Stimulated activated CD8-positive, alpha-beta memory T cell treated with anti-CD3 and anti-CD28 coated beads, Interleukin-2, amount 100 ng/mL, for 48 hours (primary cell): Measurements from ENCODE around the gene CD177.
"Not testable (repeated sequence)": the region's sequence is repeated elsewhere in the genome, so short reads cannot be mapped to it uniquely, and the experiment has no call there.

Experiments used
- DNase-seq, 2 donors: peaks; one replicate each; pipeline ENCODE4 v3.0.0-alpha.2; 2020; ENCODE audit warnings: low read depth in 2 of 2

CD177 gene

GRCh38 chr19:43353606-43354304 lies at the start of gene CD177:
TSS of gene CD177 (plus strand) at chr19:43353686. CDS start at chr19:43353715, 29 bp downstream.
- DNase-seq = no peak

- no peak for DNase-seq
These were observed 47.8 kb upstream of the CD177 start for GRCh38 chr19:43305642-43306041.

- DNase-seq = no peak
These were observed 47.4 kb upstream of the CD177 start for GRCh38 chr19:43306097-43306496.

GRCh38 chr19:43308244-43308815 lies 45.2 kb upstream of the CD177 start:
- no peak for DNase-seq

GRCh38 chr19:43309466-43309865 lies 44.0 kb upstream of the CD177 start:
- DNase-seq = no peak

GRCh38 chr19:43310221-43310620 lies 43.3 kb upstream of the CD177 start:
- no peak for DNase-seq

- no peak for DNase-seq
These were observed 42.2 kb upstream of the CD177 start for GRCh38 chr19:43311256-43311655.

GRCh38 chr19:43311706-43312105 lies 41.8 kb upstream of the CD177 start:
- no peak for DNase-seq

GRCh38 chr19:43313711-43314495 lies 39.6 kb upstream of the CD177 start:
- no peak for DNase-seq

GRCh38 chr19:43315851-43316250 lies 37.6 kb upstream of the CD177 start:
- DNase-seq = no peak

- DNase-seq = no peak
These were observed 36.7 kb upstream of the CD177 start for GRCh38 chr19:43316591-43317319.

GRCh38 chr19:43318203-43318602 lies 35.3 kb upstream of the CD177 start:
- DNase-seq = no peak

- DNase-seq = no peak
These were observed 34.6 kb upstream of the CD177 start for GRCh38 chr19:43318796-43319314.

- no peak for DNase-seq
These were observed 32.9 kb upstream of the CD177 start for GRCh38 chr19:43320546-43320945.

- DNase-seq = not testable (repeated sequence)
These were observed 26.7 kb upstream of the CD177 start for GRCh38 chr19:43326761-43327160.

- DNase-seq = not testable (repeated sequence)
These were observed 24.9 kb upstream of the CD177 start for GRCh38 chr19:43328561-43328960.

GRCh38 chr19:43329049-43329448 lies 24.4 kb upstream of the CD177 start:
- not testable (repeated sequence) for DNase-seq

- DNase-seq = no peak
These were observed 23.5 kb upstream of the CD177 start for GRCh38 chr19:43329989-43330388.

- no peak for DNase-seq
These were observed 22.6 kb upstream of the CD177 start for GRCh38 chr19:43330726-43331434.

GRCh38 chr19:43331435-43332010 lies 22.0 kb upstream of the CD177 start:
- DNase-seq = no peak
